ENCODE measurements around the gene CEP170. TPM values are rescaled to one million over a fixed set of nuclear protein-coding genes. Genes with fewer than 3 reads are reported as not detected.
"Not testable (repeated sequence)": the region's sequence is repeated elsewhere in the genome, so short reads cannot be mapped to it uniquely, and the experiment has no call there.

The CEP170 gene
- total RNA-seq, 1 donor from 2014 or later, result 108 TPM

GRCh38 chr1:243179720-243180119, 75.4 kb downstream of the CEP170 start:
- peaks cover 4% of the 10 kb centered on the region for H3K36me3 Mint-ChIP-seq (ENCODE audit: low read depth)
- DNase-seq (ENCODE audit: low spot score), result no peak
- H3K27me3 Mint-ChIP-seq (ENCODE audit: low read depth), result no peaks in the 10 kb centered on the region
- no peaks in the 10 kb centered on the region for H3K9me3 Mint-ChIP-seq (ENCODE audit: low read depth)
- no peak for TF ChIP-seq CTCF (IDR thresholded peaks at IDR 0.05)
- H3K4me3 Mint-ChIP-seq (ENCODE audit: unreplicated experiment), result no peak overlapping the region
- peaks cover 7% of the 10 kb centered on the region for H3K4me1 Mint-ChIP-seq (ENCODE audit: low read depth)
- H3K27ac Mint-ChIP-seq (ENCODE audit: unreplicated experiment), result no peak overlapping the region

GRCh38 chr1:243177792-243178191, 77.3 kb downstream of the CEP170 start:
- H3K27ac Mint-ChIP-seq (ENCODE audit: unreplicated experiment); H3K27me3 Mint-ChIP-seq (ENCODE audit: low read depth); H3K36me3 Mint-ChIP-seq (ENCODE audit: low read depth); H3K4me3 Mint-ChIP-seq (ENCODE audit: unreplicated experiment); H3K9me3 Mint-ChIP-seq (ENCODE audit: low read depth); DNase-seq (ENCODE audit: low spot score); H3K4me1 Mint-ChIP-seq (ENCODE audit: low read depth): not testable (repeated sequence)

- H3K9me3 Mint-ChIP-seq (ENCODE audit: low read depth); H3K4me3 Mint-ChIP-seq (ENCODE audit: unreplicated experiment); H3K4me1 Mint-ChIP-seq (ENCODE audit: low read depth); H3K36me3 Mint-ChIP-seq (ENCODE audit: low read depth); DNase-seq (ENCODE audit: low spot score); H3K27me3 Mint-ChIP-seq (ENCODE audit: low read depth): not testable (repeated sequence)
- peak overlapping the region; percentile 45 for H3K27ac Mint-ChIP-seq (ENCODE audit: unreplicated experiment)
These were observed 81.2 kb downstream of the CEP170 start for GRCh38 chr1:243173758-243174369.

GRCh38 chr1:243164911-243165310, 90.2 kb downstream of the CEP170 start:
- not testable (repeated sequence) for H3K27ac Mint-ChIP-seq (ENCODE audit: unreplicated experiment); H3K4me3 Mint-ChIP-seq (ENCODE audit: unreplicated experiment); DNase-seq (ENCODE audit: low spot score); H3K27me3 Mint-ChIP-seq (ENCODE audit: low read depth); H3K36me3 Mint-ChIP-seq (ENCODE audit: low read depth); H3K4me1 Mint-ChIP-seq (ENCODE audit: low read depth); H3K9me3 Mint-ChIP-seq (ENCODE audit: low read depth)

GRCh38 chr1:243150906-243151305, 104.2 kb downstream of the CEP170 start:
- not testable (repeated sequence) for H3K27me3 Mint-ChIP-seq (ENCODE audit: low read depth); H3K4me3 Mint-ChIP-seq (ENCODE audit: unreplicated experiment); H3K27ac Mint-ChIP-seq (ENCODE audit: unreplicated experiment); H3K9me3 Mint-ChIP-seq (ENCODE audit: low read depth); H3K4me1 Mint-ChIP-seq (ENCODE audit: low read depth); DNase-seq (ENCODE audit: low spot score)
- H3K36me3 Mint-ChIP-seq (ENCODE audit: low read depth), result peaks cover 23% of the 10 kb centered on the region

GRCh38 chr1:243149120-243149519, 106.0 kb downstream of the CEP170 start:
- not testable (repeated sequence) for H3K27me3 Mint-ChIP-seq (ENCODE audit: low read depth); H3K4me1 Mint-ChIP-seq (ENCODE audit: low read depth); DNase-seq (ENCODE audit: low spot score); H3K9me3 Mint-ChIP-seq (ENCODE audit: low read depth); H3K27ac Mint-ChIP-seq (ENCODE audit: unreplicated experiment); H3K4me3 Mint-ChIP-seq (ENCODE audit: unreplicated experiment)
- peaks cover 11% of the 10 kb centered on the region for H3K36me3 Mint-ChIP-seq (ENCODE audit: low read depth)

GRCh38 chr1:243147351-243147750, 107.7 kb downstream of the CEP170 start:
- not testable (repeated sequence) for H3K36me3 Mint-ChIP-seq (ENCODE audit: low read depth); H3K4me3 Mint-ChIP-seq (ENCODE audit: unreplicated experiment); DNase-seq (ENCODE audit: low spot score); H3K9me3 Mint-ChIP-seq (ENCODE audit: low read depth); H3K4me1 Mint-ChIP-seq (ENCODE audit: low read depth); H3K27me3 Mint-ChIP-seq (ENCODE audit: low read depth)
- peak overlapping the region; percentile 65 for H3K27ac Mint-ChIP-seq (ENCODE audit: unreplicated experiment)

GRCh38 chr1:243140498-243140897, 114.6 kb downstream of the CEP170 start:
- not testable (repeated sequence) for DNase-seq (ENCODE audit: low spot score); H3K27ac Mint-ChIP-seq (ENCODE audit: unreplicated experiment); H3K27me3 Mint-ChIP-seq (ENCODE audit: low read depth); H3K36me3 Mint-ChIP-seq (ENCODE audit: low read depth); H3K9me3 Mint-ChIP-seq (ENCODE audit: low read depth); H3K4me3 Mint-ChIP-seq (ENCODE audit: unreplicated experiment); H3K4me1 Mint-ChIP-seq (ENCODE audit: low read depth)
- TF ChIP-seq CTCF (IDR thresholded peaks at IDR 0.05), result peak; percentile 79

- not testable (repeated sequence) for H3K27me3 Mint-ChIP-seq (ENCODE audit: low read depth); H3K9me3 Mint-ChIP-seq (ENCODE audit: low read depth); H3K27ac Mint-ChIP-seq (ENCODE audit: unreplicated experiment)
These were observed 132.1 kb downstream of the CEP170 start for GRCh38 chr1:243122876-243123409.

GRCh38 chr1:243121939-243122338, 133.1 kb downstream of the CEP170 start:
- H3K9me3 Mint-ChIP-seq (ENCODE audit: low read depth); H3K27ac Mint-ChIP-seq (ENCODE audit: unreplicated experiment); H3K4me1 Mint-ChIP-seq (ENCODE audit: low read depth); DNase-seq (ENCODE audit: low spot score); H3K27me3 Mint-ChIP-seq (ENCODE audit: low read depth); H3K4me3 Mint-ChIP-seq (ENCODE audit: unreplicated experiment): not testable (repeated sequence)
- H3K36me3 Mint-ChIP-seq (ENCODE audit: low read depth), result peaks cover 14% of the 10 kb centered on the region

More at GRCh38 chr1:243122876-243123409, 132.1 kb downstream of the CEP170 start:
- not testable (repeated sequence) for H3K4me1 Mint-ChIP-seq (ENCODE audit: low read depth); DNase-seq (ENCODE audit: low spot score); H3K4me3 Mint-ChIP-seq (ENCODE audit: unreplicated experiment)
- H3K36me3 Mint-ChIP-seq (ENCODE audit: low read depth), result peaks cover 14% of the 10 kb centered on the region

All from chondrocyte (in vitro differentiated cells).